SU-DHL-6 (cell line): ENCODE measurements around the gene CARD16.

Experiments
- H2AFZ ChIP-seq: fragments of 200-600 bp; sonication (generic); 2 replicates; pipeline ENCODE4 v1.6.1; 2014; ENCODE audit warnings: low read depth, mild to moderate bottlenecking, moderate library complexity, mixed read lengths, antibody characterized with exemption, low read length; ENCODE audit not compliant: severe bottlenecking
- H3F3A ChIP-seq: fragments of 200-600 bp; shearing (Covaris generic); 2 replicates; pipeline ENCODE4 v1.6.0; 2016; ENCODE audit warnings: antibody characterized with exemption, mild to moderate bottlenecking; ENCODE audit not compliant: insufficient read depth
- H3K27ac ChIP-seq: fragments of 200-600 bp; sonication (generic); 2 replicates; pipeline ENCODE4 v1.5.1; 2016; ENCODE audit warnings: low read depth, mild to moderate bottlenecking, low read length, moderate library complexity, mixed read lengths
- H3K27me3 ChIP-seq: fragments of 200-600 bp; sonication (generic), shearing (Covaris generic); 2 replicates; pipeline ENCODE4 v1.6.0; 2014; ENCODE audit warnings: mild to moderate bottlenecking, low read length
- H3K36me3 ChIP-seq: fragments of 200-600 bp; sonication (generic); 2 replicates; pipeline ENCODE4 v1.6.1; 2014; ENCODE audit warnings: mild to moderate bottlenecking, low read length, mixed read lengths
- H3K4me2 ChIP-seq: fragments of 300-600, 200-600 bp; shearing (Covaris generic), sonication (generic); 2 replicates; pipeline ENCODE4 v1.6.0; 2014; ENCODE audit warnings: low read length, low read depth, mild to moderate bottlenecking; ENCODE audit not compliant: poor library complexity, severe bottlenecking
- H3K4me3 ChIP-seq: fragments of 200-600 bp; sonication (generic); 2 replicates; pipeline ENCODE4 v1.5.1; 2014; ENCODE audit warnings: antibody characterized with exemption, low read length, mild to moderate bottlenecking, mixed read lengths; ENCODE audit not compliant: insufficient read depth, poor library complexity, severe bottlenecking
- H3K79me2 ChIP-seq: fragments of 200-600 bp; sonication (generic); 2 replicates; pipeline ENCODE4 v1.6.1; 2014; ENCODE audit warnings: mild to moderate bottlenecking, low read length, moderate library complexity; ENCODE audit not compliant: insufficient read depth
- H3K9ac ChIP-seq: fragments of 200-600 bp; sonication (generic); 2 replicates; pipeline ENCODE4 v1.7.0; 2014; ENCODE audit warnings: mild to moderate bottlenecking, low read length
- H3K9me2 ChIP-seq: fragments of 200-600 bp; sonication (generic); replicated peaks from 2 replicates; pipeline ENCODE4 v1.6.1; 2014; ENCODE audit warnings: low read length; ENCODE audit not compliant: insufficient read depth
- H3K9me3 ChIP-seq: fragments of 200-600 bp; sonication (generic); 2 replicates; pipeline ENCODE4 v1.6.1; 2014; ENCODE audit warnings: low read length, mixed read lengths; ENCODE audit not compliant: insufficient read depth
- H4K20me1 ChIP-seq: fragments of 200-600 bp; sonication (generic); 2 replicates; pipeline ENCODE4 v1.6.1; 2014; ENCODE audit warnings: low read depth, mild to moderate bottlenecking, antibody characterized with exemption, low read length, moderate library complexity, mixed read lengths
- EZH2phosphoT487 ChIP-seq: fragments of 200-600 bp; sonication (generic), shearing (Covaris generic); conservative IDR thresholded peaks from 2 replicates; pipeline ENCODE4 v1.6.1; 2018; ENCODE audit warnings: mild to moderate bottlenecking, antibody characterized with exemption, low read length, moderate library complexity, mixed read lengths
- TF ChIP-seq, protein P1 (sequence below): fragments of 200-600 bp; sonication (generic); IDR thresholded peaks from one replicate; pipeline ENCODE4 v1.5.1; 2017; ENCODE audit warnings: antibody characterized with exemption, mild to moderate bottlenecking, low read length, moderate library complexity; ENCODE audit not compliant: insufficient read depth, poor library complexity, severe bottlenecking

CARD16 gene

DNA sequence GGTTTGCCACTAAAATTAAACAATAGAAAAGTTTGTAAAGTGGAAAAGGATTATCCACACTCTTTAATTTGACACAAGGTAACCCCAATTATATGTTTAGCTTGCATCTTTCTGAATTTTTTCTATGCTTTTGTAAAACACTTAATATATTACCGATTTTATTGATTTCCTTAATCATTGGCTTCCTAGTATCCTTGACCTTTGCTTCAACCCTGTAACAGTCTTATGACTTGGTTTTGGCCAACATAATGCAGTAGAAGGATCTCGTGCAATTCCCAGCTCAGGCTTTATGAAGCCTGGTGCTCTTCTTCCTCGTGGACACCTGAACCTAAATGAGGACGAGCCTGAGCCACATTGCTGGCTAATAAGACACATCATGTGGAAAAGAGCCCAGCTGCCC, 53.1 kb downstream of the CARD16 start:
- H3K9me3 ChIP-seq = no peaks in the 10 kb centered on the region
- H3K9me2 ChIP-seq = no peaks in the 10 kb centered on the region
- no peaks in the 10 kb centered on the region for H3F3A ChIP-seq
- H3K27ac ChIP-seq = no peak overlapping the region
- H3K9ac ChIP-seq = no peak overlapping the region
- H3K27me3 ChIP-seq = no peaks in the 10 kb centered on the region
- no peaks in the 10 kb centered on the region for H3K79me2 ChIP-seq
- H2AFZ ChIP-seq = no peak overlapping the region
- H4K20me1 ChIP-seq = no peaks in the 10 kb centered on the region
- no peak overlapping the region for H3K4me3 ChIP-seq
- no peaks in the 10 kb centered on the region for H3K36me3 ChIP-seq
- TF ChIP-seq, protein P1, sequence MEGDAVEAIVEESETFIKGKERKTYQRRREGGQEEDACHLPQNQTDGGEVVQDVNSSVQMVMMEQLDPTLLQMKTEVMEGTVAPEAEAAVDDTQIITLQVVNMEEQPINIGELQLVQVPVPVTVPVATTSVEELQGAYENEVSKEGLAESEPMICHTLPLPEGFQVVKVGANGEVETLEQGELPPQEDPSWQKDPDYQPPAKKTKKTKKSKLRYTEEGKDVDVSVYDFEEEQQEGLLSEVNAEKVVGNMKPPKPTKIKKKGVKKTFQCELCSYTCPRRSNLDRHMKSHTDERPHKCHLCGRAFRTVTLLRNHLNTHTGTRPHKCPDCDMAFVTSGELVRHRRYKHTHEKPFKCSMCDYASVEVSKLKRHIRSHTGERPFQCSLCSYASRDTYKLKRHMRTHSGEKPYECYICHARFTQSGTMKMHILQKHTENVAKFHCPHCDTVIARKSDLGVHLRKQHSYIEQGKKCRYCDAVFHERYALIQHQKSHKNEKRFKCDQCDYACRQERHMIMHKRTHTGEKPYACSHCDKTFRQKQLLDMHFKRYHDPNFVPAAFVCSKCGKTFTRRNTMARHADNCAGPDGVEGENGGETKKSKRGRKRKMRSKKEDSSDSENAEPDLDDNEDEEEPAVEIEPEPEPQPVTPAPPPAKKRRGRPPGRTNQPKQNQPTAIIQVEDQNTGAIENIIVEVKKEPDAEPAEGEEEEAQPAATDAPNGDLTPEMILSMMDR = no peak
- no peak for TF ChIP-seq EZH2phosphoT487
- no peak overlapping the region for H3K4me2 ChIP-seq
